ENCODE measurements around the gene RAB3GAP2. TPM values are rescaled to one million over a fixed set of nuclear protein-coding genes. Genes with fewer than 3 reads are reported as not detected.

RAB3GAP2 gene
- total RNA-seq, 1 donor from 2014 or later, result 39.9 TPM

- TF ChIP-seq, protein P1, sequence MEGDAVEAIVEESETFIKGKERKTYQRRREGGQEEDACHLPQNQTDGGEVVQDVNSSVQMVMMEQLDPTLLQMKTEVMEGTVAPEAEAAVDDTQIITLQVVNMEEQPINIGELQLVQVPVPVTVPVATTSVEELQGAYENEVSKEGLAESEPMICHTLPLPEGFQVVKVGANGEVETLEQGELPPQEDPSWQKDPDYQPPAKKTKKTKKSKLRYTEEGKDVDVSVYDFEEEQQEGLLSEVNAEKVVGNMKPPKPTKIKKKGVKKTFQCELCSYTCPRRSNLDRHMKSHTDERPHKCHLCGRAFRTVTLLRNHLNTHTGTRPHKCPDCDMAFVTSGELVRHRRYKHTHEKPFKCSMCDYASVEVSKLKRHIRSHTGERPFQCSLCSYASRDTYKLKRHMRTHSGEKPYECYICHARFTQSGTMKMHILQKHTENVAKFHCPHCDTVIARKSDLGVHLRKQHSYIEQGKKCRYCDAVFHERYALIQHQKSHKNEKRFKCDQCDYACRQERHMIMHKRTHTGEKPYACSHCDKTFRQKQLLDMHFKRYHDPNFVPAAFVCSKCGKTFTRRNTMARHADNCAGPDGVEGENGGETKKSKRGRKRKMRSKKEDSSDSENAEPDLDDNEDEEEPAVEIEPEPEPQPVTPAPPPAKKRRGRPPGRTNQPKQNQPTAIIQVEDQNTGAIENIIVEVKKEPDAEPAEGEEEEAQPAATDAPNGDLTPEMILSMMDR (IDR thresholded peaks at IDR 0.05), result no peak
- no peak overlapping the region for H3K27ac Mint-ChIP-seq (ENCODE audit: unreplicated experiment)
- no peak for DNase-seq (ENCODE audit: extremely low spot score, unreplicated experiment)
- no peaks in the 10 kb centered on the region for H3K9me3 Mint-ChIP-seq (ENCODE audit: unreplicated experiment)
- H3K4me3 Mint-ChIP-seq (ENCODE audit: unreplicated experiment), result no peak overlapping the region
- peaks cover 27% of the 10 kb centered on the region for H3K4me1 Mint-ChIP-seq (ENCODE audit: unreplicated experiment)
- peaks cover 23% of the 10 kb centered on the region for H3K36me3 Mint-ChIP-seq (ENCODE audit: unreplicated experiment)
- H3K27me3 Mint-ChIP-seq (ENCODE audit: unreplicated experiment), result no peaks in the 10 kb centered on the region
Measured at GRCh38 chr1:220186752-220187151, 85.5 kb downstream of the RAB3GAP2 start.

DNA sequence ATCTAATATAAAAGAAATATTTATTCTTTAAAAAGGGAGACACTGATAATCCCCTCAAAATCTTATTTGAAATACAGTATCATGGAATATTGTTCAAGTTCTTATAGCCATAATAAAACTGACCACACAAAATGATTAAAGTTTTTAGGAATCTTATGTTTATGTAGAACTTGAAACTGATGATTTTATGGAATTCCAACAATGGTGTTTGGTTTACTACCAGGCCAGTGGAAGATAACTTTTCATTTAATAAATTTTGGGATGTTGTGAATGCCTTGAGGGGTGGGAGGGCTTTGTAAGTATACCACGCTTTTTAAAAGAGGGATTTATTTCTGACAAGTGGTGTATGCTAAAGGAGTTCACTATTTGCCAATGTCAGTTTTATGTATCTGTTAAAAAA is 87.7 kb downstream of the RAB3GAP2 start:
- H3K27ac Mint-ChIP-seq (ENCODE audit: unreplicated experiment), result peak overlapping the region; percentile 68
- peaks cover 38% of the 10 kb centered on the region for H3K4me1 Mint-ChIP-seq (ENCODE audit: unreplicated experiment)
- H3K4me3 Mint-ChIP-seq (ENCODE audit: unreplicated experiment), result no peak overlapping the region
- no peaks in the 10 kb centered on the region for H3K27me3 Mint-ChIP-seq (ENCODE audit: unreplicated experiment)
- no peak for DNase-seq (ENCODE audit: extremely low spot score, unreplicated experiment)
- H3K36me3 Mint-ChIP-seq (ENCODE audit: unreplicated experiment), result peaks cover 39% of the 10 kb centered on the region
- TF ChIP-seq, protein P1 (IDR thresholded peaks at IDR 0.05), result no peak
- H3K9me3 Mint-ChIP-seq (ENCODE audit: unreplicated experiment), result no peaks in the 10 kb centered on the region

- peak overlapping the region; percentile 83 for H3K27ac Mint-ChIP-seq (ENCODE audit: unreplicated experiment)
- TF ChIP-seq, protein P1 (IDR thresholded peaks at IDR 0.05), result no peak
- DNase-seq (ENCODE audit: extremely low spot score, unreplicated experiment), result no peak
Measured at GRCh38 chr1:220182656-220183055, 89.6 kb downstream of the RAB3GAP2 start.

GRCh38 chr1:220182111-220182510 is 90.1 kb downstream of the RAB3GAP2 start:
- H3K27ac Mint-ChIP-seq (ENCODE audit: unreplicated experiment), result peak overlapping the region; percentile 83
- H3K27me3 Mint-ChIP-seq (ENCODE audit: unreplicated experiment), result no peaks in the 10 kb centered on the region
- peak overlapping the region; percentile 5 for H3K4me3 Mint-ChIP-seq (ENCODE audit: unreplicated experiment)
- peaks cover 42% of the 10 kb centered on the region for H3K4me1 Mint-ChIP-seq (ENCODE audit: unreplicated experiment)
- H3K9me3 Mint-ChIP-seq (ENCODE audit: unreplicated experiment), result no peaks in the 10 kb centered on the region
- TF ChIP-seq, protein P1 (IDR thresholded peaks at IDR 0.05), result no peak
- no peak for DNase-seq (ENCODE audit: extremely low spot score, unreplicated experiment)
- H3K36me3 Mint-ChIP-seq (ENCODE audit: unreplicated experiment), result peaks cover 41% of the 10 kb centered on the region

More at GRCh38 chr1:220182656-220183055, 89.6 kb downstream of the RAB3GAP2 start:
- Mint-ChIP-seq H3K9me3 (ENCODE audit: unreplicated experiment) (no peaks in the 10 kb centered on the region), H3K36me3 (ENCODE audit: unreplicated experiment) (peaks cover 41% of the 10 kb centered on the region), H3K4me1 (ENCODE audit: unreplicated experiment) (peaks cover 42% of the 10 kb centered on the region), H3K4me3 (ENCODE audit: unreplicated experiment) (peak overlapping the region; percentile 5), H3K27me3 (ENCODE audit: unreplicated experiment) (no peaks in the 10 kb centered on the region)

DNA sequence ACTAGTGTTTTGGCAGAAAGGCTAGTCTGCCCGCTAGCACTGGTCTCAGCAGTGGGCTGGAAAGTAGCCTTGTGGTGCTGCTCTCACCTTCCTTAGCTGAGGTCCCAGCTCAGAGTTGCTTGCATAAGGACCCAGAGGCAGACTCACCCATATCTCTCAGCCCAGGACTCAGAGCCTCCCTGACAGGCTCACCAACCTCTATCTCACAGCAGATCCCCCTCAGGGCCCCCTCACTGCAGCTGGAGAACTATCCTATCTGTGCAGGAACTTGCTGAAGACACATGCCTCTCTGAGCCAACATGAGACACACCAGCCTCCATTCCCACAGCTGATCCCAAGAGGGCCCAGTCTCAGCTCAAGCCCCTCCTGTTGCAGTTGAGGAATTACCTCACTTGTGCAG is 95.7 kb downstream of the RAB3GAP2 start:
- Mint-ChIP-seq H3K4me1 (ENCODE audit: unreplicated experiment) (peaks cover 14% of the 10 kb centered on the region), H3K27me3 (ENCODE audit: unreplicated experiment) (no peaks in the 10 kb centered on the region), H3K36me3 (ENCODE audit: unreplicated experiment) (peaks cover 66% of the 10 kb centered on the region), H3K4me3 (ENCODE audit: unreplicated experiment) (no peak overlapping the region), H3K27ac (ENCODE audit: unreplicated experiment) (no peak overlapping the region), H3K9me3 (ENCODE audit: unreplicated experiment) (no peaks in the 10 kb centered on the region)
- TF ChIP-seq, protein P1 (IDR thresholded peaks at IDR 0.05), result no peak
- DNase-seq (ENCODE audit: extremely low spot score, unreplicated experiment), result no peak
